Tibial artery (tissue), 4 donors: ENCODE data around the gene CCDC43.
"Not testable (repeated sequence)": the region's sequence is repeated elsewhere in the genome, so short reads cannot be mapped to it uniquely, and the experiment has no call there.

Source experiments
- DNase-seq, 2 donors: peaks; one replicate each; pipeline ENCODE4 v3.0.0-alpha.2; 2019
- H3K27ac ChIP-seq, 2 donors: fragments of 200-600 bp; sonication (generic) in 1 of 2; 1 replicate in 1 of 2; 2 replicates in 1 of 2; pipeline ENCODE4 v1.5.1; 2018 to 2019; ENCODE audit warnings: mild to moderate bottlenecking in 1 of 2
- H3K27me3 ChIP-seq, 2 donors: fragments of 200-600 bp; sonication (generic) in 1 of 2; one replicate each; pipeline versions ENCODE4 v1.5.1 to v1.6.0; 2016 to 2019
- H3K36me3 ChIP-seq, 3 donors: fragments of 200-600 bp; sonication (generic) in 2 of 3; one replicate each; pipeline ENCODE4 v1.5.1; 2016 to 2019; ENCODE audit warnings: mild to moderate bottlenecking in 2 of 3
- H3K4me1 ChIP-seq, 4 donors: fragments of 200-600 bp; sonication (generic) in 2 of 4; 1 replicate in 3 of 4; 2 replicates in 1 of 4; pipeline ENCODE4 v1.5.1; 2016 to 2019
- H3K4me3 ChIP-seq, 2 donors: fragments of 200-600 bp; sonication (generic) in 1 of 2; 1 replicate in 1 of 2; 2 replicates in 1 of 2; pipeline ENCODE4 v1.5.1; 2018 to 2019; ENCODE audit warnings: mild to moderate bottlenecking in 2 of 2
- H3K9me3 ChIP-seq, 3 donors: fragments of 200-600 bp; sonication (generic) in 1 of 3; one replicate each; pipeline ENCODE4 v1.5.1; 2016 to 2019
- CTCF ChIP-seq, 2 experiments: fragments of 200-600 bp in 1 of 2; fragments of 450-650 bp in 1 of 2; IDR thresholded peaks; one replicate each; pipeline ENCODE4 v1.5.1; 2017 to 2019; ENCODE audit warnings: antibody characterized with exemption in 2 of 2, mild to moderate bottlenecking in 1 of 2, moderate library complexity in 1 of 2
- intact Hi-C: fragments of 100-400 bp; cut with DNase I; formaldehyde crosslinking; loops from one replicate; pipeline ENCODE4 v1.15.0; 2023; ENCODE audit warnings: low total_unique reads

Gene CCDC43

GRCh38 chr17:44636562-44636961, 53.0 kb downstream of the CCDC43 start:
- intact Hi-C loops, result loop anchor here (2.0 kb wide), 1 partner anchor 54 kb away; no protein-coding TSS in a partner anchor
- no peak for DNase-seq
- peak; percentile 54 to 92 for TF ChIP-seq CTCF (IDR thresholded peaks at IDR 0.05)

DNA sequence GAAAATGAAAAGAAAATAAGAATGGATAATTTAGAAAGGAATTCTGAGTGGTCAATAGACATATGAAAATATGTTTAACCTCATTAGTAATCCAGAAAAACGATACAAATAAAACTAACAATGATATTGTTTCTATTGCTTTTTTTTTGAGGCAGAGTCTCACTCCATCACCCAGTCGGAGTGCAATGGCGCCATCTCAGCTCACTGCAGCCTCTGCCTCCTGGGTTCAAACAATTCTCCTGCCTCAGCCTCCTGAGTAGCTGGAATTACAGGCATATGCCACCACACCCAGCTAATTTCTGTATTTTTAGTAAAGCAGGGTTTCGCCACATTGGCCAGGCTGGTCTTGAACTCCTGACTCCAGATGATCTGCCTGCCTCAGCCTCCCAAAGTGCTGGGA, 55.2 kb downstream of the CCDC43 start:
- H3K9me3 ChIP-seq, H3K36me3 ChIP-seq, H3K27ac ChIP-seq, H3K4me3 ChIP-seq, DNase-seq, H3K4me1 ChIP-seq, H3K27me3 ChIP-seq, intact Hi-C loops: not testable (repeated sequence)

More at GRCh38 chr17:44636562-44636961, 53.0 kb downstream of the CCDC43 start:
- H3K27me3 ChIP-seq, result peaks cover 0 to 2% of the 10 kb centered on the region in 2 donors
- no peaks in the 10 kb centered on the region for H3K9me3 ChIP-seq
- no peaks in the 10 kb centered on the region for H3K36me3 ChIP-seq
- no peak overlapping the region for H3K4me3 ChIP-seq
- no peaks in the 10 kb centered on the region for H3K4me1 ChIP-seq
- no peak overlapping the region for H3K27ac ChIP-seq

GRCh38 chr17:44633998-44634397, 55.6 kb downstream of the CCDC43 start:
- Histone ChIP-seq H3K9me3 (no peaks in the 10 kb centered on the region), H3K4me1 (no peaks in the 10 kb centered on the region), H3K27me3 (peaks cover 0 to 2% of the 10 kb centered on the region in 2 donors), H3K27ac (no peak overlapping the region), H3K36me3 (no peaks in the 10 kb centered on the region), H3K4me3 (no peak overlapping the region)
- no peak for TF ChIP-seq CTCF (IDR thresholded peaks at IDR 0.05)
- intact Hi-C loops, result no loop called here
- no peak for DNase-seq

DNA sequence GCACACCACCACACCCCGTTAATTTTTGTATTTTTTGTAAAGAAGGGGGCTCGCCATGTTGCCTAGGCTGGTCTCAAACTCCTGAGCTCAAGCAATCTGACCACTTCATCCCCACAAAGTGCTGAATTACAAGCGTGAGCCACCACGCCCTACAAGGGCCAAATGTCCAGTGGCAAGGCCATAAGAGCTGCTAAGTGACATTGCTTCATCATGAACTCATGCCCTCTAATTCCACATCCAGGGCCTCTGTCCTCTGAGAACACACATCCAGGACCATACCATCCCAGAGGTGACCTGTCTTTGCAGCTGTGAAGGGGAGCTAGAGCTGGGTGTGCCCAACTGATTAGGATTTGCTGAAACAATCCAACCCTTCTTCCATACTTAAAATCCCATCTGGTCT, 58.9 kb downstream of the CCDC43 start:
- intact Hi-C loops, result no loop called here
- TF ChIP-seq CTCF (IDR thresholded peaks at IDR 0.05), result no peak
- Histone ChIP-seq H3K36me3 (no peaks in the 10 kb centered on the region), H3K4me3 (no peak overlapping the region), H3K27me3 (no peaks in the 10 kb centered on the region), H3K4me1 (no peaks in the 10 kb centered on the region), H3K9me3 (no peaks in the 10 kb centered on the region), H3K27ac (no peak overlapping the region)
- no peak for DNase-seq

- Histone ChIP-seq H3K27ac (no peak overlapping the region), H3K36me3 (no peaks in the 10 kb centered on the region), H3K9me3 (no peaks in the 10 kb centered on the region), H3K27me3 (no peaks in the 10 kb centered on the region), H3K4me1 (no peaks in the 10 kb centered on the region), H3K4me3 (no peak overlapping the region)
- intact Hi-C loops, result no loop called here
- no peak for DNase-seq
- no peak for TF ChIP-seq CTCF (IDR thresholded peaks at IDR 0.05)
Observed at GRCh38 chr17:44629314-44629713, 60.3 kb downstream of the CCDC43 start.

GRCh38 chr17:44628243-44629188, 61.1 kb downstream of the CCDC43 start:
- Histone ChIP-seq H3K27ac (no peak overlapping the region), H3K4me1 (no peaks in the 10 kb centered on the region), H3K27me3 (no peaks in the 10 kb centered on the region), H3K4me3 (no peak overlapping the region), H3K9me3 (no peaks in the 10 kb centered on the region), H3K36me3 (no peaks in the 10 kb centered on the region)
- no peak for DNase-seq
- intact Hi-C loops, result no loop called here
- TF ChIP-seq CTCF (IDR thresholded peaks at IDR 0.05), result no peak
